Measurements from ENCODE around the gene RHOBTB1. TPM values are rescaled to one million over a fixed set of nuclear protein-coding genes. Genes with fewer than 3 reads are reported as not detected.

Gene RHOBTB1
- total and polyA plus RNA-seq, 9 of the 15 experiments (the other 6 are each of a cell fraction or from before 2014, with no cell fraction given) = 1.7 to 11.7 (median 9.3) TPM

GRCh38 chr10:60825520-60825919, 118.5 kb downstream of the RHOBTB1 start:
- Histone ChIP-seq H3K9ac (ENCODE audit: insufficient read depth in 1 of 2, low read depth in 2 of 2, low read length in 2 of 2) (no peak overlapping the region), H3K4me2 (ENCODE audit: insufficient read depth, low read length) (no peak overlapping the region), H2AFZ (ENCODE audit: low read depth, low read length) (no peak overlapping the region), H3K9me1 (ENCODE audit: control insufficient read depth, insufficient read depth, low read length) (no peaks in the 10 kb centered on the region), H3K27me3 (ENCODE audit: control insufficient read depth in 2 of 2, insufficient read depth in 2 of 2, low read length in 2 of 2) (no peaks in the 10 kb centered on the region), H3K36me3 (ENCODE audit: control insufficient read depth, insufficient read depth, low read length) (no peaks in the 10 kb centered on the region), H4K20me1 (replicated peaks; ENCODE audit: control insufficient read depth, insufficient read depth, low read length) (no peaks in the 10 kb centered on the region), H3K79me2 (ENCODE audit: control insufficient read depth, insufficient read depth, low read length) (no peaks in the 10 kb centered on the region), H3K9me3 (replicated peaks; ENCODE audit: control insufficient read depth, insufficient read depth, low read depth, low read length) (no peaks in the 10 kb centered on the region), H3K4me1 (replicated peaks in 1 of 2; ENCODE audit: control insufficient read depth in 2 of 2, insufficient read depth in 2 of 2, low read length in 2 of 2) (peaks cover 0 to 19% of the 10 kb centered on the region in 2 experiments; a peak in 4 of 5 replicates), H3K27ac (ENCODE audit: extremely low read depth, low read depth, low read length) (no peak overlapping the region), H3K4me3 (no peak overlapping the region)
- no TSS peak for BruUV-seq (replicated peaks)
- intact Hi-C loops (cut with micrococcal nuclease) = loop anchor here (10.0 kb wide), 1 partner anchor 1009 kb away; no protein-coding TSS in a partner anchor
- FAIRE-seq (no peak), DNase-seq (ENCODE audit: extremely low read depth in 1 of 4, low spot score in 3 of 4) (no peak), ATAC-seq (no peak)
- in situ Hi-C loops (cut with MboI) = no loop called here
- WGBS (ENCODE audit: insufficient coverage, low coverage, missing lambda C conversion rate) = 61% methylated on average over 4 of the region's 4 CpGs
- ChIA-PET POLR2A (no interaction called here), CTCF (ENCODE audit: low intra/inter-chr PET ratio) (no interaction called here)
- TF ChIP-seq ZC3H11A (IDR thresholded peaks at IDR 0.05; ENCODE audit: low read depth, low read length) = no peak
- TF ChIP-seq ZNF143 (CRISPR knock-in tag; IDR thresholded peaks at IDR 0.05) = no peak
- no peak for TF ChIP-seq ZNF12 (CRISPR knock-in tag; IDR thresholded peaks at IDR 0.05)
- TF ChIP-seq ZBTB33 (CRISPR knock-in tag; IDR thresholded peaks at IDR 0.05) = no peak
- no peak for TF ChIP-seq KAT8 (IDR thresholded peaks at IDR 0.05; ENCODE audit: low read depth)
- no peak for TF ChIP-seq RHOXF2B (CRISPR knock-in tag; conservative IDR thresholded peaks at IDR 0.05)
- no peak for TF ChIP-seq PBX2 (CRISPR knock-in tag; IDR thresholded peaks at IDR 0.05; ENCODE audit: low read depth)
- no peak for TF ChIP-seq PBX2 (tag; conservative IDR thresholded peaks at IDR 0.05; ENCODE audit: low read depth)
- no peak for TF ChIP-seq PRMT5 (CRISPR knock-in tag; IDR thresholded peaks at IDR 0.05)
- no peak for TF ChIP-seq ZNF707 (CRISPR knock-in tag; conservative IDR thresholded peaks at IDR 0.05)
- TF ChIP-seq ZNF311 (CRISPR knock-in tag; IDR thresholded peaks at IDR 0.05) = 0 out of 2 replicates have a peak, but pooled peaks have one; percentile 38
- TF ChIP-seq ZBED1 (IDR thresholded peaks at IDR 0.05) = no peak
- no peak for TF ChIP-seq TEAD2 (tag; IDR thresholded peaks at IDR 0.05)
- no peak for TF ChIP-seq ZNF280A (IDR thresholded peaks at IDR 0.05; ENCODE audit: low read depth, partially characterized antibody)
- TF ChIP-seq SNAPC5 (CRISPR knock-in tag; IDR thresholded peaks at IDR 0.05) = no peak
- TF ChIP-seq SRF (CRISPR knock-in tag; IDR thresholded peaks at IDR 0.05) = no peak
- TF ChIP-seq ZNF324 (CRISPR knock-in tag; IDR thresholded peaks at IDR 0.05) = no peak

All from K562 (cell line).